Measurements from ENCODE around the gene FANCI.
"Not testable (repeated sequence)": the region's sequence is repeated elsewhere in the genome, so short reads cannot be mapped to it uniquely, and the experiment has no call there.

FANCI gene

DNA sequence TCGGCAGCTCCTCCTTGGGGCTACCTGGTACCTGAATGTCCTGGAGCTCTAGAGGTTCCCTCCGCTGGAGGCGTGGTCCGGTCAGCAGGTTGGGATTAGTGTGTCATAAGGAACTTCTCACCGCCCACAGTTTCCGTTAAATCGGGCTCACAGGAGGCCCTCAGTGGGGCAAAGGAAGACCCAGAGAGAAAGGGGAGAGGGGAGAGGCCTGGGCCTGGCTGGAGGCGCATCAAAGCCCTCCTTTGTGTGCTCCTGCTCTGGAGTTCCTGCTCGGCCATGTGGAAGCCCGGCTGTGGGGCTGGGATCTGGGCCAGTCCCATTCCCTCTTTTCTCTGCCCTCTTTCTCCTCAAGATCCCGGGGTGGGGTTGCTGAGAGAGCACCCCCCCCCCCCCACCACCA, 22.2 kb upstream of the FANCI start, which contains the start of gene RLBP1:
RLBP1 (minus strand) TSS at position 37 of the 400 bp plus-strand sequence. CDS start 2,604 bp downstream, outside the sequence.
- TF ChIP-seq, protein P1, sequence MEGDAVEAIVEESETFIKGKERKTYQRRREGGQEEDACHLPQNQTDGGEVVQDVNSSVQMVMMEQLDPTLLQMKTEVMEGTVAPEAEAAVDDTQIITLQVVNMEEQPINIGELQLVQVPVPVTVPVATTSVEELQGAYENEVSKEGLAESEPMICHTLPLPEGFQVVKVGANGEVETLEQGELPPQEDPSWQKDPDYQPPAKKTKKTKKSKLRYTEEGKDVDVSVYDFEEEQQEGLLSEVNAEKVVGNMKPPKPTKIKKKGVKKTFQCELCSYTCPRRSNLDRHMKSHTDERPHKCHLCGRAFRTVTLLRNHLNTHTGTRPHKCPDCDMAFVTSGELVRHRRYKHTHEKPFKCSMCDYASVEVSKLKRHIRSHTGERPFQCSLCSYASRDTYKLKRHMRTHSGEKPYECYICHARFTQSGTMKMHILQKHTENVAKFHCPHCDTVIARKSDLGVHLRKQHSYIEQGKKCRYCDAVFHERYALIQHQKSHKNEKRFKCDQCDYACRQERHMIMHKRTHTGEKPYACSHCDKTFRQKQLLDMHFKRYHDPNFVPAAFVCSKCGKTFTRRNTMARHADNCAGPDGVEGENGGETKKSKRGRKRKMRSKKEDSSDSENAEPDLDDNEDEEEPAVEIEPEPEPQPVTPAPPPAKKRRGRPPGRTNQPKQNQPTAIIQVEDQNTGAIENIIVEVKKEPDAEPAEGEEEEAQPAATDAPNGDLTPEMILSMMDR (conservative IDR thresholded peaks at IDR 0.05), result no peak
- TF ChIP-seq ZFX (IDR thresholded peaks at IDR 0.05), result no peak
- no peak within 1 kb of the TSS for H3K27ac ChIP-seq

DNA sequence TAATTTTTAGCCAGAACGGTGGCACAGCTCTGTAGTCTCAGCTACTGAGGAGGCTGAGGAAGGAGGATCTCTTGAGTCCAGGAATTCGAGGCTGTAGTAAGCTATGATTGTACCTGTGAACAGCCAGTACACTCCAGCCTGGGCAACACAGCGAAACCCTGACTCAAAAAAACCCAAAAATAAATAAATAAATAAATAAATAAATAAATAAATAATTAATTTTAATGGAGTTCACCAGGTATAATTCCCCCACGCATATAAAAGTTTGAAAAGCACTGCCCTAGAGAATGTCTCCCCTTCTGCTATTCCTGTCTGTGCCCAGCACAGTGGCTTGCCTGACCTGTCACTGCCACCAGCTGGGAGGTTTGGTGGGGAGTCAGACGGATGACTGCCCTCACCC, 18.2 kb upstream of the FANCI start:
- H3K27ac ChIP-seq, result no peak overlapping the region
- TF ChIP-seq, protein P1 (conservative IDR thresholded peaks at IDR 0.05), result no peak
- TF ChIP-seq ZFX (IDR thresholded peaks at IDR 0.05), result no peak

DNA sequence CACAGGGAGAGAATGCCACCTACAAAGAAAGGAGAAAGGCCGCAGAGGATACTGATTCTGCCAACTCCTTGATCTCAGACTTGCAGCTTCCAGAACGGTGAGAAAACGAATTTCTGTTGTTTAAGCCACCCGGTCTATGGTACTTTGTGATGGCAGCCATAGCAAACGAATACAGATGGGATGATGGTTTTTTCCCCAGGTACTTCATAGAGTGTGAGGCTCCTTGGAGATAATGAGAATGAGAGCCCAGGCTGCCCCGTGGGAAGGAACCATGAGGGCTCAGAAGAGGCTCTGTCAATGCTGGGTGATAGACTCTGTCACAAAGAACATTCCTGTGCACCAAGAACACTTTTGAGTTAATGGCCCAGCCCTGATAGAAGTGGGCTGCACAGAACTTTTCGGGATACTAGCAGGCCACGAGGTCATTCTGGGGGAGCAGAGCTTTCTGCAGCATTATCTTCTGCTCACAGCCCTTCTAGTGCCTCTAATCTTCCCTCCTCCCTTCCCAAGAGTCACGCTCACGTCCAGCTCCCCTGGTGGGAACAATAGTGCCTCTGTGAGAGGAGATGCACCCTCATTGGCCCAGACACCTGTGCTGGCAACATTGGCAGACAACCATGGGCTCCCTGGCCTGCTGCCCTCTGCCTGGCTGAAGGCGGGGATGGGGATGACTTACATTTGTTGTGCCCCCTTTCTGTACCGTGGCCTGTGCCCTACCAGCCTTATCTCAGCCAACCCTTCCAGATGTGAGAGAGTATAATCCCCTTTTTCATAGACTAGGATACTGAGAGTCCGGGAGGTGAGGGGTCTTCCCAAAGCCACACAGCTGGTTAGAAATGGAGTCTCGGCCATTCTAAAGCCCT, 17.2 kb upstream of the FANCI start:
- no peak overlapping the region for H3K27ac ChIP-seq
- TF ChIP-seq, protein P1 (conservative IDR thresholded peaks at IDR 0.05), result no peak
- no peak for TF ChIP-seq ZFX (IDR thresholded peaks at IDR 0.05)

DNA sequence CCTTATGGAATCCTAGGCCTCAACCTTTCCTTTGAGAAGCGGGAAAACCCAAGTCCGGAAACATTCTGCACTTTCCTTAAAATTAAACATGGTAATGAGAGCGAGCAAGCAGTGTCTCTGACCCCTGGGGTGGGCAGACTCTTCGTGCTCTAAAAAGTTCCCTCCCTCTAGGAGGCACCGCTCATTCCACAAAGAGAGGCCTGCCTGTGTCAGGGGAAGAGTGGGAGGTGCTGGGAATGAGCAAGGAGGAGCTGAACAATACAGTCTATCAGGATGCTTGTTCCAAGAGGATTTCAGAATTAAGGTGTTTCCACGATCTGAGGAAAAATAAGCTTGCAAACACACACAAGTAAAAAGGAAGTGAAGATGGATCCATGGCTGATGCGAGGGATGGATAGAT, 16.4 kb upstream of the FANCI start:
- TF ChIP-seq, protein P1 (conservative IDR thresholded peaks at IDR 0.05), result no peak
- no peak for TF ChIP-seq ZFX (IDR thresholded peaks at IDR 0.05)
- no peak overlapping the region for H3K27ac ChIP-seq

DNA sequence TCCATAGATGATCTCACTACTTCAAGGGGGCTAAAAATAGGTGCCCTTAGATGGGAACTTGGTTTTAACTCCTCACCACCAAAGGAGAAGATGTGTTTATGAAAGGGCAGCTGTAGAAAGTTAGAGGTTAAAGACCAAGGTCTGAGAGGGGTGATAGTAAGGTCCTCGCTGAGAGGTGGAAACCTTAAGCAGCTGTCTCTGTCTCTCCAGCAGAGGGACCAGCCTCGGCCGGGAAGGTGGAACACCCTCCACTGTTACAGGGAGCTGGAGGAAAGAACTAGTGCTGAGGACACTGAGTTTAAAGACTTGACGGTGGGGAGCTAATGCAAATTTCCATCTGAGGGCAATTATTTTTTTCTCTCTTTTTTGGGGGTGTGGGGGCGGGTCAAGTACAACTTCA, 13.5 kb upstream of the FANCI start:
- TF ChIP-seq, protein P1 (conservative IDR thresholded peaks at IDR 0.05), result no peak
- TF ChIP-seq ZFX (IDR thresholded peaks at IDR 0.05), result no peak
- H3K27ac ChIP-seq, result no peak overlapping the region

DNA sequence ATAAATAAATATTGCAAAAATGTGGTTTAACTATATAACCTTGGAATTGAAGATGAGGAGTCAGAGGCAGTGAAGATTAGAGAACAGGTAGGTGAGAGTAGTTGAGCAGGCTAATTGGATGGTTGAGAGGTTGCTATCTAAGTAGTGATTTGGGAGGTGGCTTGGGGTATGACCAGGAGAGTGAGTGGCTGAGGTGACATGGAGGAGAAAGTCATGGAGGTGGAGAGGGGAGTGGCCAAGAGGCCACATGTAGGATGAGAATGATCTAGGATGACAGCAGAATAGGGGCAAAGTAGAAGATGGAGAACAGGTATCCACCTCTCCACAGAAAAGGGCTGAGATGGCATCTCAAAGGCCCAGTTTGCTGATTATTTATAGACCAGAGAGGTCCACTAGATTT, 11.9 kb upstream of the FANCI start:
- no peak for TF ChIP-seq ZFX (IDR thresholded peaks at IDR 0.05)
- TF ChIP-seq, protein P1 (conservative IDR thresholded peaks at IDR 0.05), result no peak
- no peak overlapping the region for H3K27ac ChIP-seq

DNA sequence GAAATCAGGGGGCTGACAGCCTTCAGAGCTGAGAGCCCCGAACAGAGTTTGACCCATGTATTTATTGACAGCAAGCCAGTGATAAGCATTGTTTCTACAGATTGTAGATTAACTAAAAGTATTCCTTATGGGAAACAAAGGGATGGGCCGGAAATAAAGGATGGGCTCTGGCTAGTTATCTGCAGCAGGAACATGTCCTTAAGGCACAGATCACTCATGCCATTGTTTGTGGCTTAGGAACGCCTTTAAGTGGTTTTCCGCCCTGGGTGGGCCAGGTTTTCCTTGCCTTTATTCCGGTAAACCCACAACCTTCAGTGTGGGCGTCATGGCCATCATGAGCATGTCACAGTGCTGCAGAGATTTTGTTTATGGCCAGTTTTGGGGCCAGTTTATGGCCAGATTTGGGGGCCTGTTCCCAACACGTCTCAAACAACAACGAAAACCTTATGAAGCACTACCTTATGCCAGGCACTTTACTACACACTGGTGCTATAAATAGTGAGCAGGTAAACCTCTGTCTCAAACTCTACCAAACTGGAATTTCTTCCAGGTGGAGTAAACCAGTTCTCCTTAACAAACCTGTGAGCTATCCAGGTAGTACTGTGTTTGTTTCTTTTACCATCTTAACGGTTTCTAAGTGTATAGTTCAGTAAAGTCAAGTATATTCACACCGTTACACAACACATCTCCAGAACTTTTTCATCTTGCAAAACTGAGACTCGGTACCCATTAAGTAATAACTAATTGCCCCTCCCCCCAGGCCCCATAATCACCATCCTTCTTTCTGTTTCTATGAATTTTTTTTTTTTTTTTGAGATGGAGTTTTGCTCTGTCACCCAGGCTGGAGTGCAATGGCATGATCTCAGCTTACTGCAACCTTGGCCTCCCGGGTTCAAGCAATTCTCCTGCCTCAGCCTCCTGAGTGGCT, 3.6 kb upstream of the FANCI start:
- H3K27ac ChIP-seq, result not testable (repeated sequence)
